HG02852 (cell line): ENCODE results near the gene PFDN4.
A peak's percentile ranks its signal among the peaks of the same experiment; 100 is the strongest.

Source experiments
- ATAC-seq: cut with Tn5 transposase; IDR thresholded peaks from one replicate; pipeline ENCODE4 v1.9.1; 2021; ENCODE audit warnings: mild to moderate bottlenecking, moderate library complexity; ENCODE audit not compliant: unreplicated experiment

The PFDN4 gene

DNA sequence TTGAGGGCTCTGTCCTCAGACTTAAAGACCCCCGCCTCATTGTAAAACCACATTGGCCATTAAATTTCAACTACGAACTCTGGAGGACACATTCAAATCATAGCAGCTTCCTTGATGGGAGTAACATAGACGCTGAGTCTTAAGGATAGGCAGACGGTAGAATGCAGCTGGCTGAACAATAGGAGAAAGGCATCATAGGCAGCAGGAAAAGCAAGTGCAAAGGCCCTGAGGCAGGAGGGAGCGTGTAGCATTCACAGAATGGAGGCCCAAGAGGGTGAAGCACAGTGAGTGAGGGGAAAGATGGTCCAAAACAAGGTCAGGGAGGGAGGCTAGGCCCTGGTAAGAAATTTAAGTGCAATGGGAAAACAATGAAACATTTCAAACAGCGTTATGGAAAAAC, 8.6 kb upstream of the PFDN4 start:
- ATAC-seq, result peak; percentile 5

DNA sequence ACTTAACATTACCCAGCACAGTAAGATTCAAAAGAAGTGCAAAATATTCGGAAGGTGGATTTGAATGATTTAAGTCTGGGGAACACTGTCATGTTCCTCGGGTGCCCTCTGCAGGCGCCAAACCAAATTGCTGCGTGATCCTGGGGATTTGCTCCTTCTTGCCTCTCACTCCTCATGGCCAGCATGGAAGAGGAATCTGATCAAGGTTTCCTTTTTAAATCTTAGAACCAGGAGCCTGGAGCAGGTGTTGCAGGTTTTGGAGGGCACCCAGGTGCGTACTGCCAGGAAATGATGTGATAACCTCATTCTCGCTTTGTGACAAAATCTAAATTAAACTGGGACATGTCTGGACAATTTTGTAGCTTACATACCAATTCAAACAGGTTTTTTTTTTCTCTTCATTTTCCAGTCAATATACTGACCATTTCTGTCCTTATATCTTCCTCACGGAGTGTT, 8.1 kb upstream of the PFDN4 start:
- peak; percentile 62 for ATAC-seq

DNA sequence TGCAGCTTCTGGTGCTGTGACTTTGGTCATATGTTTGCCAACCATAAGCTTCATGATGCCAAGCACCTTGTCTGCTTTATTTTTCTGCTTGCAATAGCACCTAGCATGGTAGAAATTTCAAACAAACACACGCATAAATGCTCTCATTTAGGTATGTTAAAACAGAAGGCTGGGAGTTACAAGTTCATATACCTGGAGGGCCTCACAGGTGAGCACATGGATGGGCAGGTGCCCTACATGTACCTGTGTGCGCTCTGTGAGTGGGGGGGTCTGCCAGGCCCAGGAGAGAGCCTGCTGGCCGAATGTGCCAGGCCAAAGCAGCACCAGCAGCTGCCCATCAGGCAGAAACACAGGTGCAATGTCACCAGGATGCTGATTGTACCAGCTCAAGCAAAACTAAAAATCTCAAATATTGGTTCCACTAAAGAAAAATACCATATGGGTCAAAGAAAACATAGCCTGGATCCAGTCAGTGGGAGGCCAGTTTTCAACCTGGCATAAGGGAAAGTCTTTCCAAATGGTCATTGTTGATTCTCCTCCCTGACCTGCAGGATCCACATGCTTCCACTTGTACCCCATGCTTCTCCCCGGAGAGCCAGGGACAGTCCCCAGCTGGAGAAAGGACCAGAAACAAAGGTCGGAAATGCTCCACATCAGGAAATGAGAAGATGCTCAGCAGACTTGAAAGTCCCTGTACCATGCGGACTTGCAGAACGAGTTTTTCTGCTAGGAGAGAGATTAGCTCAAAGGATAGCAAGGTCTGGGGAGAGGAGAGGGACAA, 7.2 kb upstream of the PFDN4 start:
- no peak for ATAC-seq

DNA sequence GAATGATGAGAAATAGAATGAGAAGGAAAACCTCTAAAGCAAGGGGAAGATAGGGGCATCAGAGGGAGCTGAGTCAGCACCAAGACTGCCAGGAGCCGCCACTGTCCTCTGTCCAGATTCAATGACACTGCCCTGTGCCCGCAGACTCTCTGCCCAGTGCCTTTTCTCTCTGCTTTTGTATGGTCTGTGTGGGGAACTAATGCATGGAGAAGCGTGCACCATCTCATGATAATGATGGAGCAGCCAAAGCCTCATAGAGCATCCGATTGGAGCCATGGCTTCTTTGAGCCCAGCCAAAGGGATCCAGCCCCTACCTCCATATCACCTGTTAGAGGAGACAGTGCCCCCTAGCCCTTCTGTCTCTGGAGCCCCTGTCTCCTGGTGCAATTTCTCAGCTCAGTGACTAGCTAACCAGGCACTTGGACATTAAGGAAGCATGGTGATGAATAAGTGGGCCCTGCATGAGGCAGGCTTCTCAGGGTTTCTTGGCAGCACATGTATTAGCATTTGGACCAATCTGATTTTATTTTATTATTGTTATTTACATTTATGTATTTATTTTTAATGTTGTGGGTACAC, 6.5 kb upstream of the PFDN4 start:
- ATAC-seq, result no peak

DNA sequence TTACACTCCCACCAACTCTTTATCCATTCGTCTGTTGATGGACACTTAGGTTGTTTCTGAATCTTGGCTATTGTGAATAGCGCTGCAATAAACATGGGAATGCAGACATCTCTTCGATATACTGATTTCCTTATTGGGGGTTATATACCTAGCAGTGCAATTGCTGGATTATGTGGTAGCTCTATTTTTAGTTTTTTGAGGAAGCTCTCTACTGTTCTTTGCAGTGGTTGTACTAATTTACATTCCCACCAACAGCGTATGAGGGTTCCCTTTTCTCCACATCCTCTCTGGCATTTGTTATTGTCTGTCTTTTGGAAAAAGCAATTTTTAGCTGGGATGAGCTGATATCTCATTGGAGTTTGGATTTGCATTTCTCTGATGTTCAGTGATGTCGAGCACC, 4.6 kb upstream of the PFDN4 start:
- no peak for ATAC-seq

DNA sequence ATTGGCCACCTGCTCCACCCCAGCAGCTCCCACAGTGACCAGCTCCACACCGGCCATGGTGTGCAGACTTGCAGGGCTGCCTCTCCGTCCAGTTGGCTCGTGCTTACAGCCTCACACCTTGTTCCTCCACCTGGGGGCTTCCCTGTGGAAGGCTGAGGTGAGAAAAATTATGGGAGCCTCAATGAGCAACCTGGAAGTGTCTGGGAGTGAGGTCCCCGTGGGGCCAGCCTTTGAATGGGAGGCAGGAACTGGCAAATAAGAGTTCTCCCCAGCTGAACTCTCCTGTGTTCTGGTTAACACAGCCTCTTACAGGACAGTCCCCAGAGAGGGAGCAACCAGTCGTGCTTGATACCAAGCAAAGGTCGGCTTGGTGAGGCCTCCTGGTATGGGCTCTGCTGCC, 3.8 kb upstream of the PFDN4 start:
- ATAC-seq, result no peak

DNA sequence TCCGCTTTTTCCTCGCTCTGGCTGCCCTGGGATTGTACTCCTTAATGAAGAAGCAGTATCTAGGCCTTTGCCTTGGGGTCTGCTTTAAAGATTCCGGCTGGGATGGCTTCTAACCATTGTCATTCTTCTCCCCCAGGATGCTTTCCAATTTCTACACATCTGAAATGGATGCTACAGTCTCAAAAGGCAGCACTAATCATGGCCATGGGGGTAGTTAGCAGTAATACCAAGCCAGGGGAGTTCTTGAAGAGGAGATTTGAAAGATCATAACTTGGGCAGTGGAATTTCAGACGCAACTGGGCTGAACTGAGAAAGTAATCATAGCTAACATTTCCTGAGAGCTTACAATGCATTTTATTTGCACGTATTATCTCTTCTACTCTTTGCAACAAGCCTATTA, 3.4 kb upstream of the PFDN4 start:
- no peak for ATAC-seq

DNA sequence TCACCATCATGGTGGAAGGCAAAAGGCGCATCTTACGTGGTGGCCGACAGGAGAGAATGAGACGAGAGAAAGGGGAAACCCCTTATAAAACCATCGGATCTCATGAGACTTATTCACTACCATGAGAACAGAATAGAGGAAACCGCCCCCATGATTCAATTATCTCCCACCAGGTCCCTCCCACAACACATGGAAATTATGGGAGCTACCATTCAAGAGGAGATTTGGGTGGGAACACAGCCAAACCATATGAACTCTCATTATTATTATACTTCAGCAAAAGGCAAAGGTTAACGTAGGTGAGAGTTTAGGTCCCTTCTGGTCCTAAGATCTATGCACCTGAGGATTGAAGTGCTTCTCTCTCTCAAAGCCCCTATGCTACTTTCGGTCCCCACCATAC, 2.4 kb upstream of the PFDN4 start:
- no peak for ATAC-seq

DNA sequence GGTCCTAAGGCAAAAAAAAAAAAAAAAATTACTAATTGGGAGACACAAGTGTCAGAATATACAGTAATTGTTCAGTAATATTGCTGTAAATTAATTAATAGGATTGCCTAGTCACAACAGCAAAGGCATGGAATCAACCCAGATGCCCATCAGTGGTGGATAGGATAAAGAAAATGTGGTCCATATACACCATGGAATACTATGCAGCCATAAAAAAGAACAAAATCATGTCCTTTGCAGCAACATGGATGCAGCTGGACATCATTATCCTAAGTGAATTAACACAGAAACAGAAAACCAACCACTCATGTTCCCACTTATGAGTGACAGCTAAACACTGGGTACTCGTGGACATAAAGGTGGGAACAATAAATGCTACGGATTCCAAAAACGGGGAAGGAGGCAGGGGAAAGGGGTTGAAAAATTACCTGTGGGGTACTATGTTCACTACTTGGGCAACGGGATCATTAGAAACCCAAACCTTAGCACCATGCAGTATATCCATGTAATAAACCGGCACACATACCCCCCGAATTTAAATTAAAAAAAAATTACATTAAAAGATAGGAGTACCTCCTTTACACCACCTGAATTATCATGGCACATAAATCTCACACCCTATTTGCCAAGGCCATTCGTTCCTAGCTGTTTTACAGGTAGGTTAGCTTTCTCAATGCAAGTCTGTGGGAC, 689 bp upstream of the PFDN4 start:
- no peak for ATAC-seq

DNA sequence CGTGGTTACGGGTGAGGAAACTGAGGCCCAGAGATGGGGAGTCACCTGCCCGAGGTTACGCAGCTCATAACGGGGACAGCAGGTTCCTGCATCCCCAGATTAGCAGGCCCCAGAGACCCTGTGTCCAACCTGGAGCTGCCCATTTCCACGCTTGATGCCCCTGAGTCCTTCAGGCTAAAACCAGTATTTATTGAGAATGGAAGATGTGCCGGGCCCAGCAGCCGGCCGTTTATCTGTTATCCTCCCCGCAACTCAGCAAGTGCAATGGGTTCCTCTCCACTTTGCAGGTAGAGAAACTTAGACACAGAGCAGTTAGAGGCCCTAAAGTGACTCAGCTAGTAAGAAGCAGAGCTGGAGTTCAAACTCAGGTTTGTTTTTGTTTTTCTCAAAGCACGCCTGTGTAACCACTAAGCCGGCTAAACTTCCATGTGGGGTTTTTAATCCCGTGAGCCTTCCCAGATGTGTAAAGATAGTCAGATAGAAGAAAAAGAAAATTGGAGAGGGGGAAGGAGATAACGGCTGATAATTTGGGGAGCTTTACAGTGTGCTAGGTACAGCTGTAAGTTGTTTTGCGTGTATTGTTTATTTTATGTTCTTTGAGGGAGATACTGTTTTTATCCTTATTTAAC, 775 bp downstream of the PFDN4 start:
- ATAC-seq, result peak; percentile 8

DNA sequence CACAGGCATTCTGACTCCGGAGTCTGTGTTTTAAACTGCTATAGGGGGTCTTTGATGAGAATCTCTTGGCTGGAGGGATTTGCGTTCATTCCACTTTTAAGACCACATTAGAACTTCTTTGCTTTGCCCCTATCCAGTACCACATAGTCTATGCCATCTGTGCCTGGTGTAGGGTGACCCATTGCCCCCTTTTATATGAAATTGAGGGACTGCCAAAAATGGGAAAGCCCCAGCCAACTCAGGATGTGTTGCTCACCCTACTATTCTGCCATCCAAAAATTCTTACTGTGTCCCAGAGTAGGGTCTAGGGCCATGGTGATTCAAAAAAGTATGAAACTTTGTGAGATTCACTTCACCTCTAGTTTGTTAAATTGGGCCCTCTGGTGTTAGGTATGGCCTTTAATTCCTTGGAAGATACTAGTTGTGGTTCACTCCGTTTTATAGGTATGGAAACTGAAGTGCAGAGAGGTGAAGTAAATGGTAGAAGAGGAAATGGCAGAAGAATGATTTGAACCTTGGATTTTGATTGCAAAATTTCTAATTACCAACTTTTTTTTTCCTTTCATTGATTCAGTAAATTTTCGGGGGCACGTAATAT, 1.4 kb downstream of the PFDN4 start:
- no peak for ATAC-seq

DNA sequence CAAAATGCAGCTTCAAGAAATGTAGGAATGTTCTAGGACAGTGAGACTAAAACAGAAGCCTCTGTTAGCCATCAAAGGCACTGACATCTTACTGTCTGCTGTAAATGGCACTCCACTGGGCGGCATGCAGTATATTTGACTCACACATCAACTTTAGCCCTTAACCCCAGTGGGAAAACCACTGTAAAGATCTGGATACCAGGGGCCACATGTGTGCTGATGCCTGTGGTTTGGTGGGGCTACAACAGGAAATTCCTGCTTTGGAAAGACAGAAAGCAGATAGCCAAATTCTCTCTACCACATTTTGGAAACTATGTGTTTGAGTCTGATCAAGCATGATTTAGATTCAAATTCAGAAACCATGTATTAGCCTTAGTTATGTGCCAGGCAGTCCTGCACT, 4.3 kb downstream of the PFDN4 start:
- ATAC-seq, result no peak

DNA sequence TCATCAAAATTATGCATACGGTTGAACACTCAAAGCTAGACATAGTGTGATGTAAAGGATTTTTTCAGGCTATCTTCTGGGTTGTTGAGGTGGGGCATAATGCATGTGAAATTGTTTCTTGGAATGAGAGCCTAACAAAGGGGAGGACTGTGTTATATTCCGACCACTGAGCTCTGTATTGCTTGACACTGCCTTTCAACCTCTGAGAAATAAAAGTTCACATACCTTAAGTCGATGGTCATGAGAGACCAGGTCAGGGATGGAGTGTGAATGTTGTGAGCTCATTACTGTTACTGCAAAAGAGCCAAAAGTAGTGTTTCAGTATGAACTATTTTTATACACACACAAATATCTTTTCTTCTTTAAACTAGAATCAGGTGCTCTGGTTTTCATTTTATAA, 5.0 kb downstream of the PFDN4 start:
- ATAC-seq, result no peak

DNA sequence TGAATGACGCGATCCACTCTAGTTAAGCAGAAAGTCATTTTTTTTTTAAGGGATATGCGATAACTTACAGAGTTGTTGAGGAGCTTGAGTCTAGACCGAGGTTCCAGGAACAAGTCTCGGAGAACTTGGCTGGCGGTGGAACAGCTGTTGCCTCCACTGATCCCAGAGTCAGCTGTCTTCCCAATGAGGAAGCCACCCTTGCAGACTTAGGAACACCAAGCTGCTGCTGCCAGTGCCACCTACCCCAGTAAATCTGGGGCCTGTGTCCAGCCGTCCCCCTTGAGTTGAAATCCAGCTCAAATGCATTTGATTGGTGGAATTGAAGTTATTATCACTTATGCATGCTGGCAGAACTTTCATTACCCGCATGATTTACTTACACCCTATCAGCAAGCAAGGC, 6.7 kb downstream of the PFDN4 start:
- ATAC-seq, result no peak

DNA sequence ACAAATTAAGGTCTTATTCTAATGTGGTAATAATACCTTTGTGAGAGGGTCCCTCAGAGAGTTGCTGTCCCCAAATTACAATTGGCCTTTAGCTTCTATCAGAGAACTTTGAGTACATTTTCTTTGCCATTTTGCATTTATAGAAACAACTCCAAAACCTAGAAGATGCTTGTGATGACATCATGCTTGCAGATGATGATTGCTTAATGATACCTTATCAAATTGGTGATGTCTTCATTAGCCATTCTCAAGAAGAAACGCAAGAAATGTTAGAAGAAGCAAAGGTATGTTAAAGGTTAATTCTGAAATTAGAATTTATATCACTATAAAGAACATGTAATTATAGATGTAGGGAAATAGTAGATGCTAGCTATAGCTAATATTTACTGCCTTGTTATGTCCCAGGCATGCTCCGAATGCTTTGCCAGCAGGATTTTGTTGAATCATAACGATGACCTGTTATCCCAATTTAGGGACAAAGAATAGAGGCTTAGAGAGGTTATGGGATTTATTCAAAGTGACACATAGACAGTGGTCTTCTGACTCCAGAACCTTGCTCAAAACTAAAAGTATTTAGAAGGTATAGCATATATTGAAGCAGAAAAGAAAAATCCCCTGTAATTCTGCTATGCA, 7.4 kb downstream of the PFDN4 start:
- no peak for ATAC-seq

DNA sequence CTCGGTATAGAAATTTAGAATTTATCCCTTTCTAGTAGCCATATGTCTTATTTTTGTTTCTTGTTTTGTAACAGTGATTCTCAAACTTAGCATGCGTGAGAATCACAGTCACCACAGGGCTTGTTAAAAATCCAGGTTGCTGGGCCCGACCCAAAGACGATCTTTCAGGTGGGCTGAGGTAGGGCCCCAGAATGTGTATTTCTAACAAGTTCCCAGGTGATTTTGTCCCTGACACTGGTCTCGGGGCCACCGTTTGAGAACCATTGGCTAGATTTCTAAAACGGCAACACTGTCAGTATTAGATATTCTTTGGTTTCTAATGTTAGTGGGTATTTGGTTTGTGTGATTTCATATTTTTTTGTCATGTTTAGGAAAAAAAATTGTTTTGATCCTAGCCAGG, 9.9 kb downstream of the PFDN4 start:
- no peak for ATAC-seq

DNA sequence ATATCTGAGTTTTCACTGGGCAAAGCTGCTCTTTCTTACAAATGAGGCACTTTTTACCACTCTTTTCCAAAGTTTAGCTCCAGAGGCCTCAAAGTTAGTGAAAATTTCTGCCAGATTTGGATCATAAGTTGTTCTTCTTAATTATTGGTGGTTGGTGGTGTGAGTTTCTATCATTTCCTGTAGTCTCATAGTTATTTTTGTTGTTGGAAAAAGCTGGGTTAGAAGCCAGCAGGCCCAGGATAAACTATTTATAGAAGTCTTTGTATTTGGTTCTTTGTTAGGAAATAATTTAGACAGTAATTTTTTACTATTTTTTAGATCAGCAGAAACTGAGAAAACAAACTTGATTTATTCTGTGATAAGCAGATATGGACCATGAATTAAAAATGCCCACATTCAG, 10.6 kb downstream of the PFDN4 start:
- ATAC-seq, result no peak

DNA sequence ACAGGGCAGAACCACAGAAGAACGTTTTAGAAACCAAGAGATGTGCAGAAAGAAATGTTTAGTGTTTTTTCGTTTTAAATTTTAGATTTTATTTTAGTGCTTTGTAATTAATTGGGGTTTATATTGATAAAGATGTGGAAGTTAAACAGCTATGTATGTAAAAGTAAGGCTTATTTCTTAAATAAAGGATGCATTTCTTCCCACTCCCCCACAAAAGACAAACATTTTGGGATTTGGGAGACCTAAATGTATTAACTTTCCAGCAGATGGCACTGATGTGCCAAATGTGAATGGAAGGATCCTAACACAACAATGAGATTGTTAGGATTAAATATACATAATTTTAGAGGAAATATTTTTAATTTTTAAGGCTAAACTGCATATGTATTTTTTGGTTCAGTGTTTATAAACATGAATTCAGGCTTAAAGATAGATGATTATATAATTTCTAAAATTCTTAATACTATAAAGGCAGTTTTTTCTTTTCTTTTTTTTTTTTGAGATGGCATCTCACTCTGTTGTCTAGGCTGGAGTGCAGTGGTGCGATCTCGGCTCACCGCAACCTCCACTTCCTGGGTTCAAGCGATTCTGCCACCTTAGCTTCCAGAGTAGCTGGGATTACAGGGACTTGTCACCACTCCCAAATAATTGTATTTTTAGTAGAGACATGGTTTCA, 12.0 kb downstream of the PFDN4 start:
- ATAC-seq, result no peak

DNA sequence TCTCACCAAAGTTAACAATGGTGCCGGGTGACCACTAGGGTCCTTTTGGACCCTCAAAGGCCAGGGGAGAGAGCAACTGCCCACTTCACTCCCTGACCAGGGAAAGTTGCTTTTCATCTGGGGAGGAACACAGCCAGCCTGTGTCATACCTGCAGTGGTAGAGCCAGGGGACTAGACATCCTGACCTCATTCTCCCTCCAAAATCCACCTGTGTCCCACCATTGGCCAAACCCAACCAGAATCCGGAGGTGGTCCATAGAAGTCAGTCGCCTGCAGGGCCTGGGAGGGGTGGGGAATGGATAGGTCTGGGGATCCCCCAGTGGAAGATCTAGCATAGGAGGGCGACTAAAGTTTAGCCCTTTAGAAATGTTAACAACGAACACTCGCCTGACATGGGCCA, 12.8 kb downstream of the PFDN4 start:
- ATAC-seq, result no peak

DNA sequence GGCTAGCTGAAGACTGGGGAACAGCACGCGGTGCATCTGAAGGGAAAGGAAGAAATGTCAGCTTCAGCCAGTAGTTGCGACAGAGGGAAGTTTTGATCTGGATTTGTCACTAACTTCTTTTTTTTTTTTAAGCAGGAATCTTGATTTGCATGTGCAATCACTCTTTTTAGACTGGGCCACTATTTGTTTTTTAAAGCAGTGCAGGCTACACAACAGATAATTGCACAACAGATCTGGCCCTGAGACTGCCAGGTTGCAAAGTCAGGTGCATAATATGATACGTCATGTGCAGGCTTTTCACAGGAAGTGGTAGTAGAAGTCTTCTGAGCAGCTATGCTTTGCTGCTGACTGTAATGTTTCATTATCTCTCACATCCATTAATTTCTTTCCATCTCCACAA, 13.5 kb downstream of the PFDN4 start:
- peak; percentile 57 for ATAC-seq
